ENCODE measurements around the gene ZBTB7C. TPM values are rescaled to one million over a fixed set of nuclear protein-coding genes. Genes with fewer than 3 reads are reported as not detected.

ZBTB7C gene
- total and polyA plus RNA-seq, 2 of the 8 experiments (the other 6 are each of a cell fraction or from before 2014, with no cell fraction given): 0.15 to 0.45 TPM

DNA sequence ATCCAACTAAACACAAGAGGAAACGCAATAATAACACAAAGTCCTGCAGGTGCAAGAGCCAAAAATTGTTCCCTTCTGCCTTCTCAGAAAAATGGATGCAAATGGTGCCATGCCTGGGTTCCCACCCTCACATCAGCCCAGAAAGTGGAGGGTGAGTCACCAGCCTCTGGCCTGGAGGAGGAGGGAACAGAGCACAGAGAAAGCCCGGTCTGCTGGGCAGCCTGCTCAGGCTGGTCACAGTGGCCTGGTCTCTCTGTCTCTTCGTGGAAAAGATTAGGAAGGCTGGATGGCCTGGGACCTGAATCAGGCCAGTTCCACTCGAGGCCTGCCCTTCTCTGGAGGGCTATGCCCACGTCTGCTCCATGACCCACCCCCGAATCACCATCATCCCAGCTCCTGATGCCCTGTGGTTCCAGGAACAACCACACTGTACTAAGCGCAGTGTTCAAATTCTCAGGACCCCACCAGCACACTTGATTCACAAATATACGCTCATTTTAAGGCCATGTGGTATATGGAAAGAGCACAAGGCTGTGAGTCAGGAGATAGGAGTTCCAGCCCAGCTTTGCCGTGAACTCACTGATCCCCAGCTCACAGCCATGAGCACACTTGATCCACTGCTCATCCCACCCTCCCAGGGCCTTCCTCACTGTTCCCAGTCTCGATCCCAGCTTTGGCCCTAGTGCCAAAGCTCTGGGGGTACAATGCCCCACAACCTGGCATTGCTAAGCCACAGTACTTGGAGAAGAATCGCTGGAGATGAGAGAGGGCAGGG is 82.1 kb downstream of the ZBTB7C start:
- Histone ChIP-seq H2BK20ac (ENCODE audit: low read length) (no peak overlapping the region), H3K36me3 (ENCODE audit: control insufficient read depth in 2 of 4, insufficient read depth in 4 of 4, low read length in 3 of 4) (no peaks in the 10 kb centered on the region), H3K9me3 (ENCODE audit: insufficient read depth in 2 of 2, low read depth in 1 of 2, low read length in 1 of 2) (no peaks in the 10 kb centered on the region), H3K4me1 (replicated peaks in 1 of 4; ENCODE audit: control insufficient read depth in 3 of 4, insufficient read depth in 4 of 4, low read length in 3 of 4) (no peaks in the 10 kb centered on the region), H2BK15ac (ENCODE audit: low read length) (no peak overlapping the region), H3K4me3 (ENCODE audit: extremely low read depth in 1 of 4, insufficient read depth in 2 of 4, low read depth in 3 of 4, low read length in 4 of 4) (no peak overlapping the region), H3K56ac (replicated peaks; ENCODE audit: insufficient read length, low read depth, low read length) (no peak overlapping the region), H3K14ac (ENCODE audit: insufficient read length) (no peak overlapping the region), H4K8ac (ENCODE audit: extremely low read depth, insufficient read depth, low read length) (peak overlapping the region; percentile 80; the same call in 1 of the 2 replicates), H3K23me2 (ENCODE audit: low read depth, low read length) (no peaks in the 10 kb centered on the region), H2AK5ac (ENCODE audit: low read depth, low read length) (peak overlapping the region; percentile 39; the same call in 1 of the 2 replicates), H2BK5ac (ENCODE audit: low read depth, low read length) (no peak overlapping the region; the same call in 1 of the 2 replicates), H4K5ac (ENCODE audit: insufficient read length, low read depth, low read length) (no peak overlapping the region), H3K27ac (ENCODE audit: low read depth, low read length) (no peak overlapping the region), H2AFZ (ENCODE audit: low read length) (no peak overlapping the region), H3K27me3 (replicated peaks in 1 of 4; ENCODE audit: control insufficient read depth in 3 of 4, extremely low read depth in 1 of 4, insufficient read depth in 3 of 4, low read length in 3 of 4) (no peaks in the 10 kb centered on the region), H3K18ac (ENCODE audit: extremely low read depth, low read length) (no peak overlapping the region; the same call in 1 of the 2 replicates), H3K23ac (ENCODE audit: insufficient read length) (no peak overlapping the region), H2BK120ac (replicated peaks; ENCODE audit: low read depth, low read length) (no peak overlapping the region), H3K4me2 (ENCODE audit: insufficient read depth in 1 of 2, low read depth in 2 of 2, low read length in 2 of 2) (no peak overlapping the region), H3K79me2 (ENCODE audit: control insufficient read depth in 1 of 2, insufficient read depth in 2 of 2, low read length in 2 of 2) (no peaks in the 10 kb centered on the region), H4K20me1 (replicated peaks in 1 of 2; ENCODE audit: control insufficient read depth in 1 of 2, insufficient read depth in 2 of 2, low read length in 2 of 2) (no peaks in the 10 kb centered on the region), H2BK12ac (ENCODE audit: low read depth, low read length) (no peak overlapping the region), H3K4ac (replicated peaks; ENCODE audit: insufficient read length, low read depth, low read length) (no peak overlapping the region), H3K79me1 (ENCODE audit: low read depth, low read length) (no peaks in the 10 kb centered on the region), H3K9ac (replicated peaks in 1 of 4; ENCODE audit: extremely low read depth in 1 of 4, low read depth in 3 of 4, low read length in 3 of 4) (no peak overlapping the region), H4K91ac (replicated peaks; ENCODE audit: insufficient read length, low read length) (no peak overlapping the region)
- 89% methylated on average over 11 of the region's 11 CpGs; no CpG with 5 or more reads in 1 of the 2 experiments for WGBS, 2 experiments (ENCODE audit: extremely low coverage in 1 of 2, insufficient coverage in 1 of 2, insufficient read length in 1 of 2, insufficient replicate concordance in 2 of 2, low coverage in 1 of 2, low lambda C conversion rate in 2 of 2, missing lambda C conversion rate in 1 of 2)
- DNase-seq (ENCODE audit: low read depth in 1 of 2, low spot score in 2 of 2) (no peak), FAIRE-seq (no peak)
- no peak for TF ChIP-seq TCF12 (IDR thresholded peaks at IDR 0.05; ENCODE audit: low read depth, low read length)
- ChIA-PET POLR2A (ENCODE audit: partially characterized antibody) (no interaction called here), CTCF (ENCODE audit: partially characterized antibody) (interaction anchor here (0.8 kb wide), 1 partner anchor 50 kb away, joined by 3 read pairs; no protein-coding TSS in a partner anchor)
